GM12873 (cell line): ENCODE results near the gene CDKAL1.

Experiments
- TF ChIP-seq, protein P1 (sequence below): IDR thresholded peaks from 2 replicates; pipeline ENCODE4 v1.5.1; 2012; ENCODE audit warnings: low read depth, mild to moderate bottlenecking, moderate library complexity, low read length, control low read depth; ENCODE audit not compliant: insufficient read depth; ENCODE audit errors: missing control alignments

Gene CDKAL1

DNA sequence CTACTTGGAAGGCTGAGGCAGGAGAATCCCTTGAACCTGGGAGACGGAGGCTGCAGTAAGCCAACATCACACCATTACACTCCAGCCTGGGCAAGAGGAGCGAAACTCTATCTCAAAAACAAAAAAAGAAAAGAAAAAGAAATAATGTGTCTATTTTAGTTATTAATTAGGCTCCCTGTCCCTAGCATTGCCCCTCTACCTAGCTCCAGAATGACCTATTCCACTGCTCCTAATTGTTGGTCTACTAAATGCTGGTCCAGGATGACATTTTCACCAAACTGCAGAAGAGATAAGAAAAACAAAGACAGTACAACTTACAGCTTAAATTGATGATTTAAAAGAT lies 629.6 kb downstream of the CDKAL1 start:
- TF ChIP-seq, protein P1, sequence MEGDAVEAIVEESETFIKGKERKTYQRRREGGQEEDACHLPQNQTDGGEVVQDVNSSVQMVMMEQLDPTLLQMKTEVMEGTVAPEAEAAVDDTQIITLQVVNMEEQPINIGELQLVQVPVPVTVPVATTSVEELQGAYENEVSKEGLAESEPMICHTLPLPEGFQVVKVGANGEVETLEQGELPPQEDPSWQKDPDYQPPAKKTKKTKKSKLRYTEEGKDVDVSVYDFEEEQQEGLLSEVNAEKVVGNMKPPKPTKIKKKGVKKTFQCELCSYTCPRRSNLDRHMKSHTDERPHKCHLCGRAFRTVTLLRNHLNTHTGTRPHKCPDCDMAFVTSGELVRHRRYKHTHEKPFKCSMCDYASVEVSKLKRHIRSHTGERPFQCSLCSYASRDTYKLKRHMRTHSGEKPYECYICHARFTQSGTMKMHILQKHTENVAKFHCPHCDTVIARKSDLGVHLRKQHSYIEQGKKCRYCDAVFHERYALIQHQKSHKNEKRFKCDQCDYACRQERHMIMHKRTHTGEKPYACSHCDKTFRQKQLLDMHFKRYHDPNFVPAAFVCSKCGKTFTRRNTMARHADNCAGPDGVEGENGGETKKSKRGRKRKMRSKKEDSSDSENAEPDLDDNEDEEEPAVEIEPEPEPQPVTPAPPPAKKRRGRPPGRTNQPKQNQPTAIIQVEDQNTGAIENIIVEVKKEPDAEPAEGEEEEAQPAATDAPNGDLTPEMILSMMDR = no peak

DNA sequence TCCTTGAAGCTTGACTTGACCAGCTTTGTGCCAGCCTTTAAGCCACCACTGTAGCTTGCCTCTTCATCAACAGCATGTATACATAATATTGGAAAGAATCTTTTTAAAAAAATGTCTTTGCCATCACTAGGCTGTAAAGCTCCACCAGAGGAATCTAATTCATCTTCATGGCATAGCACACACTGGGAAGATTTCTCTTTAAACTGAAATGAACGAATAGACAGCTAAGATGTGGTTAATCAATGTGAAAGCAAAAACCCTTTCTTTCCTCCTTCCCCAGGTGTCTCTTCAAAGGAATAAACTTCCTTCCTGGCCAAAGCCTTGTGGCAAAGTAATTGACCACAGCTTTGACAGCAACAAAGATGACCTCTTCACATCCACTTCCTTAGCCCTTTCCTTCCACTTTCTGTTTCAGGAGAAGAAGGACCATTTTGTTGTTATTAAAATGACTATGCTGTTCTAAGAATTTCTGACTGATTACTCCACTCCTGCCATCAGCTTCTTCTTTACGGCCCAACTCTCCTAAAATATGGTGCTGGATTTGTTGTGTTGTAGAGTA lies 630.6 kb downstream of the CDKAL1 start:
- TF ChIP-seq, protein P1 = no peak

DNA sequence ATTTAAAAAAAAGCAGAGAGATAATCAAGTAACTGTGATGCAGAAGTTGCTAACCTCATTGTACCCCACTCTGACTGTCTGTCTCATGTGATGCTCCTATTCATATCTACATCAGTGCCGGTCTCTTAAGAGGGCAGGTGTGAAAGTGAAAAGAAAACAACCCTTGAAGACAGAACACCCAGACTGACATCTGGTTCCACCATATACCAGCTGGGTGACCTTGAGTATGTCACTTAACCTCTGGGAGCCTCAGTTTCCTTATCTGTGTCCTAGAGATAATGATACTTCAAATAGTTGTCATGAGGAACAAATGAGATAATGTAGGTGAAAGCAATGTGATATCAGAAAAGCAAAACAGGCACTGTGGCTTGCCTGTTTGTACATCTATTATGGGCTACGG lies 632.5 kb downstream of the CDKAL1 start:
- TF ChIP-seq, protein P1 = no peak

DNA sequence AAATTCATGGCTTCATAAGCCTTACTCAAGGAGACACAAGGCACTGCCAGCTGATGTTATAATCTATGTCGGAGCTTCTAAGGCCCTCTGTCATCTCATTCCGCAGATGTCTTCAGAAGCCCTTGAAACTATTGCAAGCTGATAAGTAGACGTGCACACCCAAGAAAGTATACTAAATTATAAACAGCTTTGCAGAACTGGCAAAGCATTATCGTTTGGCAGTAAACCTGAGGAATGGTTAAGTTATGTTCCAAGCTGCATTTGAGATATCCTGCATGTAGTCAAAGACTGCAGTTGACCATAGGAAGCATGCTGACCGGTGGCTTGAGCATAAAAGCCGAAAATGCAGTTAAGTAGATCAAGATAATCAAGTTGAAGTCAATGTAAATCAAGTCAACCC lies 633.5 kb downstream of the CDKAL1 start:
- TF ChIP-seq, protein P1 = no peak

DNA sequence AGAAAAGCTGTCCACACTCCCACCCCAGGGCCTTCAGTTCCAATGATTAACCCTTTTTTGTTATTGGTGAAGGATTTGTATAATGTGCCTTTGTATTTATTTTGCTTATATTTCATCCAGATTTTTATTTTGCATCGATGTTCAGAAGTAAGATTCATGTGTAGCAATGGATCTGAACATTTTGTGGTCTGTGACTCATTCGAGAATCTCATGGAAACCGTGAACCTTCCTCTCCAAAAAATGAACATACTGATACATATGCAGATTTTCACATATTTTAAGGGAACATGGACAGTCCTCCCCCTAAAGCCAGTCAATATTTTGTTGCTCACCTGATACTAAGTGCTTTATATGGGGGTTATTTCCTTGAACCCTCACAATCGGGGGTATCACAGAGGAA lies 637.5 kb downstream of the CDKAL1 start:
- TF ChIP-seq, protein P1 = no peak

DNA sequence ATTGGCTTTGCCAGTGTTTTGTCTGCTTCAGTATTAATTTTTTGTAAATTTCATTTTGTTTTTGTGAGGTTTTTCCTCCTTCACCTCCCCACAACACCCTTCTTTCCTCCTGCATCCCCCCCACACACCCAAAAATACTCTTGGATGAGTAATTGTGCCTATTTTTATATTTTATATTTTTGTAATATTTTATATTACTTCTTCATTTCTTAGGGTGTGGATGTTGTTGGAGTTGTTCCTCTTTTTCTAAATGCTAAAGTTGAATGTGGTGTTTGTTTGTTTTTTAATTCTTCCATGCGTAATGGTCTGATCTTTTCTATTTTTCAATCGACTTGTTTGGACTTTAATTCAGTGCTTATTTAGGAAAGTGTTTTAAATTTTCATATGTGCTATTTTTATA lies 638.8 kb downstream of the CDKAL1 start:
- TF ChIP-seq, protein P1 = no peak

DNA sequence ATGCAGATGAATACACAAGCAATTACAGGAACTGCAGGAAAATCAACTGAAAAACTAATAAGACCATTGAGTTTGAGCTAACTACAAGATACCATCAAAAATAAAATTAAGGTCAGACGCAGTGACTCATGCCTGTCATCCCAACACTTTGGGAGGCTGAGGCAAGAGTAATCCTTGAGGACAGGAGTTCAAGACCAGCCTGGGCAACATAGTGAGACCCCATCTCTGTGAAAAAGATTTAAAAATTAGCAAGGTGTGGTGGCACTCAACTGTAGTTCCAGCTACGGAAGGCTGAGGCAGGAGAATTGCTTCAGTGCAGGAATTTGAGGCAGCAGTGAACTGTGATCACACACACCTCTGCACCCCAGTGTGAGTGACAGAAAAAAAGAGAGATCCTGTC lies 639.4 kb downstream of the CDKAL1 start:
- TF ChIP-seq, protein P1 = no peak
